GM18505 (cell line): ENCODE data around the gene S100A10.

Experiments
- ATAC-seq: cut with Tn5 transposase; IDR thresholded peaks from one replicate; pipeline ENCODE4 v1.9.1; 2021; ENCODE audit not compliant: unreplicated experiment
- POLR2A ChIP-seq: IDR thresholded peaks from 4 replicates; pipeline ENCODE4 v1.6.1; 2011; ENCODE audit warnings: borderline replicate concordance; ENCODE audit not compliant: insufficient read depth, insufficient read length; ENCODE audit errors: extremely low read depth

The S100A10 gene

GRCh38 chr1:152002960-152003359 is 9.3 kb upstream of the S100A10 start:
- no peak for TF ChIP-seq POLR2A
- no peak for ATAC-seq

- TF ChIP-seq POLR2A: no peak
- no peak for ATAC-seq
Measured at GRCh38 chr1:152001631-152002584, 8.2 kb upstream of the S100A10 start.

- no peak for TF ChIP-seq POLR2A
- ATAC-seq: no peak
Measured at GRCh38 chr1:152000964-152001630, 7.4 kb upstream of the S100A10 start.

- ATAC-seq: no peak
- TF ChIP-seq POLR2A: no peak
Measured at GRCh38 chr1:151998611-151999362, 5.1 kb upstream of the S100A10 start.

- ATAC-seq: no peak
- TF ChIP-seq POLR2A: no peak
Measured at GRCh38 chr1:151997284-151997570, 3.6 kb upstream of the S100A10 start.

- ATAC-seq: no peak
- TF ChIP-seq POLR2A: no peak
Measured at GRCh38 chr1:151995774-151996173, 2.1 kb upstream of the S100A10 start.

GRCh38 chr1:151994956-151995355 is 1.3 kb upstream of the S100A10 start:
- ATAC-seq: no peak
- TF ChIP-seq POLR2A: no peak

GRCh38 chr1:151993084-151993733 is 450 bp downstream of the S100A10 start:
- no peak for ATAC-seq

GRCh38 chr1:151992303-151993083 is 1.2 kb downstream of the S100A10 start:
- no peak for TF ChIP-seq POLR2A
- no peak for ATAC-seq

More at GRCh38 chr1:151993084-151993733, 450 bp downstream of the S100A10 start:
- no peak for TF ChIP-seq POLR2A

- no peak for TF ChIP-seq POLR2A
- ATAC-seq: no peak
Measured at GRCh38 chr1:151991663-151992302, 1.9 kb downstream of the S100A10 start.

- no peak for TF ChIP-seq POLR2A
Measured at GRCh38 chr1:151990856-151991198, 2.8 kb downstream of the S100A10 start.

More at GRCh38 chr1:151990856-151991198, 2.8 kb downstream of the S100A10 start:
- no peak for ATAC-seq
